NCI-H510A (cell line): ENCODE data around the gene SMIM14.

Experiments used
- DNase-seq: peaks from one replicate; lab custom pipeline; 2025; lab: John Stamatoyannopoulos, UW

SMIM14 gene

GRCh38 chr4:39497909-39498726 lies 140.5 kb downstream of the SMIM14 start:
- no peak for DNase-seq
